Putamen (tissue), 1 donor: ENCODE results near the gene RAPGEF1.

Experiments
- DNase-seq: peaks from one replicate; pipeline ENCODE4 v3.0.0-alpha.2; 2016; ENCODE audit warnings: low spot score

The RAPGEF1 gene

DNA sequence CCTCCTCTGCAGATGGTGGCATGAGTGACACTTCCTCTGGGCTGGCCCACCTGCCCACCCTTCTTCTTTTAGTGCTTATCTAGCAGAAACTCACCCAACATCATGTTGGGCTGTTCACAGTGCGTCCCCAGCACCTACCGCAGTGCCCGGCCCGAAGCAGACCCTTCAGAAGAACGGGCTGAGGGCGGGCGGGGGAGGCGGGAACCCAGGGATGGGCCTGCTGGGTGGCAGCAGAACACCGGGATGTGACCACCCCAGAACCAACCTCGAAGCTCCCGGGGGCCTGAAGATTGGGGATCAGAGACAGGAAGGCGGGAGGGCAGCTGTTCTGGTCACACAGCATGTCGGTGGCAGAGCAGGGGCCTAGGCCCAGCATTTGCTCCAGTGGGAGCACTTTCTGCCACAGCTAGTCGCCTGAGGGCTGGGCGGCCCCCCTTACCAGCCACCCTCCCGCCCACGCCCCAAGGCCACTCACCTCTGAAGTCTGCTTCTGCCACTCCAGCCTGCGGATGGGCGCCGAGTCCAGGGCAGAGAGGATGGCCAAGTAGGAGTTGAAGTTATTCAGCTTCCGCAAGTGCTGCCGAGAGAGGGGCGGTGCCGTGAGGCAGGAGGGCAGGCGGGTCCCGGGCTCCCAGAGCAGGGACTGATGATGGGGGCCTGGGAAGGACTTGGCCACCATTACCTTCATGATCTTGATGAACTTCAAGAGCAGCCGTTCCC is 155.9 kb downstream of the RAPGEF1 start:
- no peak for DNase-seq

DNA sequence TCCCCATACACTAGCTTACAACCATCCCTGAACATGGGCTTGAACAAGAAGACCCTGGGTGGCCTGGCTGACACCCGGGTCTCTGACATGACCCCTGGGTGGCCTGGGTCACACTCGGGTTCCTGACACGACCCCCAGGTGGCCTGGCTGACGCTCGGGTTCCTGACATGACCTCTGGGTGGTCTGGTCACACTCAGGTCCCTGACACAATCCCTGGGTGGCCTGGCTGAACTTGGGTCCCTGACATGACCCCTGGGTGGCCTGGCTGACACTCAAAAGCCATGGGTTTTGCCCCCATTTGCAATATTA is 156.6 kb downstream of the RAPGEF1 start:
- DNase-seq = no peak

GRCh38 chr9:131582466-131583336 is 157.2 kb downstream of the RAPGEF1 start:
- DNase-seq = no peak

GRCh38 chr9:131582056-131582455 is 157.8 kb downstream of the RAPGEF1 start:
- no peak for DNase-seq

DNA sequence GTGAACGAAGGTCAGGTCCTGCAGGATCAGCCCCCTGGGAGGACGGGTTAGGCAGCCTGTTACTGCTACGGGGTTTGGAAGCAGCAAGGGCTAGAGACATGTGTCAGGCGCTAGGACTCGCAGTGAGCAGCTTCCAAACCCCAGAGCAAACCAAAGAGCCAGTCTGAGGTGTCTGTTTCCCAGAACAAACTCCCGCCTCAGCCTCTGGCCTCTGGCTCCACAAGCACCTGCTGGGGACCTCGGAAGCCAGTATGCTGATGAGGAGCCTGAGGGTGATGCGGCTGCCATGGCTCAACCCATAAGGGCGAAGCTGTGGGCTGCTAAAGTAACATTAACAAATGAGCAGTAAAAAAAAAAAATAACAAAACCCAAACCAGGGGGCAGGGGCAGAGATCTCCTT is 159.5 kb downstream of the RAPGEF1 start:
- no peak for DNase-seq

- DNase-seq = no peak
Measured at GRCh38 chr9:131579789-131580211, 160.1 kb downstream of the RAPGEF1 start.

DNA sequence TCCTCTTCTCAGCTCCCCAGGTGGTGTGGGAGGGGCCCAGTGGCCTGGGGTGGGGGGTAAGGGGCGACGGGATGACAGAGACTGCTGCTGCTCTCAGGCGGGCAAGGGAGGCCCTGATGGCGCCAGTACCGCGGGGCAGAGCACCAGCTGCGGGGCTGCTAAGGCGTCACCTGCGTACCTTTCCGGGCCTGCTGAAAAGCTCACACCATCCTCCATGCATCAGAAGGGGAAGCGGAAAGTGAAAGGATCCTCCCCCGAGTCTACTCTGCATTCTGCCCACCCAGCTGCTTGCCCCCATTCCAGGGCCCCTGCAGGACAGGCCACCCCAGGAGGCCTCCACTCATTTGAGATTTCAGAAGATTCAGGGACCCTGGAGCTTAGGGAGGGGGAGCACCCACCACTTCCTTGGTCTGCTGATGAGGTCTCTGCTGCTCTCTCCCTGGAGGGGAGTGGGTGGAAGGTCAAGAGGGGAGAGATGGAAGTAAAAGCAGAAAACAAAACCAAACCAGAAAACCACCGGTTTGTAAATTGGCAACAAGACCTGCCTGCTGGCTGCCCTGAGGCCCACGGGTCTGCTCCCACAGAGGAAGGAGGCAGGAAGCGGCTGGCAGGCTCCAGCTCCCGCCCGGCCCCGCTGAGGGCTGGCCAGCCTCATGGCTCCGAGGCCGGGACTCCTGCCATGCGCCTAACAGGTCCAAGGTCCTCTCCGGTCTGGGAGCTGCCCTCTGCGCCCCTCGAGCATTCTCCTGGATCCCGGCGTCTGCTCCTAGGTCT is 161.0 kb downstream of the RAPGEF1 start:
- no peak for DNase-seq

DNA sequence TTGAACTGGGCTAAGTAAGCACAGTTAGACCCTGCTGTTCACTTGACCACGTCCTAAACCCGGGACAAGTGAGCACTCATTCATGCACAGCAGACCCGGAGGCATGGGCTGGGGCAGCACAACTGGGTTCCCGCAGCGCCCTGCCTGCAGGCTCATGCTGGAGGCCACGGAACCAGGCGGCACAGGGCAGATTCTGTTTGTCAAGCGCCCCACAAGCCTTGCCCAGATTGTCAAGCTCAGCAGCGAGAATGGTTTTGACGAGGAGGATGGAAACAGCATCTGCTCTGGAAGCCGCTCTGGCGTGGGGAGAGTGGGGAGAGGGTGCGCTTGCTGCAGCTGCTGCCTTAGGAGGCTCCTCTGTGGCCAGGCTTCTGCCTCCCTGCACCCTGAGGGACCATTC is 161.9 kb downstream of the RAPGEF1 start:
- no peak for DNase-seq

DNA sequence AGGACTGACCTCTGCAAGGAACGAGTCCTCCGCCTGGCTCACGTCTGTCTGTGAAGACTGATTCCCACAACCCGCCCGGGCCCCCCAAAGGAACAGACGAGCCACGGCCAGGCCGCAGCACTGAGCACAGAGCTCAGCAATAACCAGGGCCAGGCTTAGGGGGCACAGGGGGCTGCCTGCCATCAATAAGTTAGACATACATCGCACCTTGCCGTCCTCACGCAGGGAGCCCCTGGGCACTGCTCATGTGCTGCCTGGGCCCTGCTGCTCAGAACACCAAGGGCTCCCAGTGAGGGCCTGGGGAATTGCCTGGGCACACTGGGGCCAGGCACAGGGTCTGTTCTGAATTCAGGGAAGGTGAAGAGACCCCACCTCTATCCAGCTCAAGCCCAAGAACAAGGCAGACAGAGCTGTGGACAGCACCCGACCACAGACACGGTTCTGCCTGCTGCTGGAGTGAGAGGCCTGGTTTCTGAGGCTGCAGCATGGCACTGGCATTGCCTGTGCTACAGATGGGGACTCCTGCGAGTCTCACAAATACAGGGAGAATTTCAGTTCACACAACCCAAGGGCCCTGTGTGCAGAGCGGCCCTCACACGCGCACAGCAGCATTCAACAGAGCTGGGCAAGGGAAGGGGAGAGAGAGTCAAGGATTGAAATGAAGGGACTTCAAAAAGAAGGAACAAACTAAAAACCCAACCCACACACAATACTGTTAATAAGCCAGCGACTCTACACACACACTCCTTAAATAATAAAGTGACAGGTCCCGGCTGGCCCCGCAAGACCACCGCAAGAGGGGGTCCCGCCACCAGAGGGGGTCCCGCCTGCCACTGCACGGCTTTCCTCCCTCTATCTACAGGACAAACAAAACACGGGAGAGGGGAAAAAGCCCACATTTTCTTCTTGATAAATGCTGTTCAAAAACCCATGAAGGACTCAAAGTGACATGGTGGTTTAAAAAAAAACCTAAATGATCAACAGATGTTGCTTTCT is 162.6 kb downstream of the RAPGEF1 start:
- no peak for DNase-seq

- DNase-seq = no peak
Measured at GRCh38 chr9:131575946-131576853, 163.7 kb downstream of the RAPGEF1 start.

DNA sequence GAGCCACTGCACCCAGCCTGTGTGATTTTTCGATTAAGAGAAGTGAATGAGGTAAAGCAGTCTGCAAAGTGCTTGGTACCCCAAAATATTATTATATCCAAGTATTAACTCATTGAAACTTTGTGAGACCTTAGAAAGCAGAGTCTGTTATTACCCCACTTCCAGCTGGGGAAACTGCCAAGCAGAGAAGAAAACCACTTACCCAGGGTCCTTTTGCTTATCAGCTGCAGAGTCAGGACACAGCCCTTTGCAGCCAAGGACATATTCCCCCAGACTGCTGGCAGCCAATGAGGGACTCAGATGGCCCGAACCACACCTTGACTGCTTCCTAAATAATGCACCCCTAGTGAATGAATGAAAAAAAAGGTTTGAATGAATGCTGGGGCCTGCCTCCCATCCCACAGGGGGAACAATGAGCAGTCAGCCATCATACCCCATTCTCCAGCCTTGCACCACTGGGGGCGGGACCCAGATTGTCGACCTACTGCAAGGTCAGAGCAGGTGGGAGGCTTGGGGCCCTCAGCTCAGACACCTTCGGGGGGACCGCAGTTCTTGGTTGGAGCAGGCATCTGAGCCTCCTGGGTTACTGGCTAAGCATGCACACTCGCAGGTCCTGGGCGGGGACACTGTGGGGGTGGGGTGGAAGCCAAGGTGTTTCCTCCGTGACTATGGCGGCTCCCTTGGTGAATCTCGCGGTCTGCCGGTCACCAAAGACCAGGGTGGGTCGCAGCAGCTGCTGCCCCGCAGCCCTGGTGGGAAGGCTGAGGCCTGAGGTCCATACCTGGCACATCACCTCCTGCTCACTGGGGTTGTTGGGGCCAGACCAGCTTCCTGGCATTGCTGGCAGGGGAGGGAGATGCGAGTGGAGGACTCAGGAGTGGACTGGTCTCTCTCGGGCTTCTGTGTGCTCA is 164.9 kb downstream of the RAPGEF1 start:
- DNase-seq = no peak

GRCh38 chr9:131567910-131568309 is 172.0 kb downstream of the RAPGEF1 start:
- no peak for DNase-seq

GRCh38 chr9:131566158-131566557 is 173.7 kb downstream of the RAPGEF1 start:
- no peak for DNase-seq

- DNase-seq = no peak
Measured at GRCh38 chr9:131565369-131565768, 174.5 kb downstream of the RAPGEF1 start.

DNA sequence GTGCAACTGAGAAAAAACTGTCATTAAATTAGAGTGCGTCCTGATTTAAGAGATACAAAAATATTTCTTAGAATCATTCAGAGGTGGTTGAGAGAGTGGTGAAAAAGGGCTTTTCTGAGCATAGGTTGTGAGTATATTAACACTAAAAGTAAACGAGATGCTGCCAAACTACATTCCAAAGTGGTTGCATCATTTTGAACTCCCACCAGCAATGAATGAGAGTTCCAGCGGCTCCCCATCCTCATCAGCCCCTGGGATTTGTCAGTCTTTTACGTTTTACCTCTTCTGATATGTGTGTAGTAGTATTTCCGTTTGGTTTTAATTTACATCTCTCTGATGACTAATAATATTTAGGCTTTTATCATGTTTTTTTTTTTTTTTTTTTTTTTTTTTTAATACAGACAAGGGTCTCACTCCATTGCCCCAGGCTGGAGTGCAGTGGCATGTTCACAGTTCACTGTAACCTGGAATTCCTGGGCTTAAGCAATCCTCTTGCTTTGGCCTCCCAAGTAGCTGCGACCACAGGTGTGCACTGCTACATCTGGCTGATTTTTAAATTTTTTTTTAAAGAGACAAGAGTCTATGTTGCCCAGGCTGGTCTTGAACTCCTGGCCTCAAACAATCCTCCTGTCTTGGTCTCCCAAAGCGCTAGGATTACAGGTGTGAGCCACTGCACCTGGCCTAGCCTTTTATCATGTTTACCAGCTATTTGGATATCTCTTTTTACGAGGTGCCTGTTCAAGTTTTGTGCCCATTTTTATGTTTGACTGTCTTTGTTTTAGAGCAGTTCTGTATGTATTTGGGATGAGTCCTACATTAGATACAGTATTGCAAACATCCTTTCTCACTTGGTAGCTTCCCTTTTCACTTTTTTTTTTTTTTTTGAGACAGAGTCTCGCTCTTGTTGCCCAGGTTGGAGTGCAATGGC is 177.6 kb downstream of the RAPGEF1 start:
- no peak for DNase-seq

DNA sequence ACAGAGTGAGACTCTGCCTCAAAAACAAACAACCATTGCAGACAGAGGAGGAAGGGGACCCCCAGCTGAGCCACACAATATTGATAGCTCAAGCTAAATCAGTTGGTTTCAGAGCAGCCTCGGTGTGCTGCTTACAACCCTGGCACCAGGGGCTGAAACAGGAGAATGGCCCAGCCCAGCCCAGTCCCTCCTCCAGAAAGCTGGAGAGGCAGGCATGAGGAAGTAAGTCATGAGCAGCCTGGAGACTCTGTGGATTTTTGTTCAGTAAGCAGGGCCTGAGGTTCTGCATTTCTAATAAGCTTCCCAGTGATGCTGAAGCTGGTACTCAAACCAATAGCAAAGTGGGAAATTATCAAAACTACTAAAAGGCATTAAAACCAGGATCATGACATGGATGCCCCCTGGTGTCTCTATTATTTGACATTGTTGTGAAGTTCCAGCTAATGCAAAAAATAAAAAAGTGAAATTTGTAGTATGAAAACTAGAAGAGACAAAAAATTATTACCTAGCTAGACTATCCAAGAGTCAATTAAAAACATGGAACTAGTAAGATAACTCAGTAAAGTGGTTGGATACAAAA is 180.4 kb downstream of the RAPGEF1 start:
- DNase-seq = no peak

- no peak for DNase-seq
Measured at GRCh38 chr9:131557855-131558548, 181.9 kb downstream of the RAPGEF1 start.
